HG03520 (cell line): ENCODE data around the gene SLC25A21.
"Not testable (repeated sequence)": the region's sequence is repeated elsewhere in the genome, so short reads cannot be mapped to it uniquely, and the experiment has no call there.

Source experiments
- ATAC-seq: cut with Tn5 transposase; IDR thresholded peaks from one replicate; pipeline ENCODE4 v1.9.1; 2021; ENCODE audit warnings: mild to moderate bottlenecking, moderate library complexity; ENCODE audit not compliant: unreplicated experiment

The SLC25A21 gene

GRCh38 chr14:36844443-36845195 lies 327.8 kb downstream of the SLC25A21 start:
- no peak for ATAC-seq

DNA sequence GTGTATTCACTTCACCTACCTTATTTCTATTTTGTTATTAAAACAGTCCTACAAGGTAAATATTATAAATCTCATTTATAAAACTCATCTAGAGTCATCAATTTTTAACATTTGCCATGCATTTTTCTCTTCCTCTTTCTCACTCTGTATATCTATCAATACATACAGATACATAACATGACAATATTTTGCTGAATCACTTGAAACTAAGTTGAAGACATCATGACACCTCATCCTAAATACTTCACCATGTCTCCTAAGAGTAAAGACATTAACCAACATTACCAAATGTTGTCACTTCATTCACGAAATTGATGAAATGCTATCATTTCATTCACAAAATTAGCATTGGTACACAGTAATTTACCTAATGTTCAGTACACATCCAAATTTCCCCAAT lies 329.0 kb downstream of the SLC25A21 start:
- no peak for ATAC-seq

DNA sequence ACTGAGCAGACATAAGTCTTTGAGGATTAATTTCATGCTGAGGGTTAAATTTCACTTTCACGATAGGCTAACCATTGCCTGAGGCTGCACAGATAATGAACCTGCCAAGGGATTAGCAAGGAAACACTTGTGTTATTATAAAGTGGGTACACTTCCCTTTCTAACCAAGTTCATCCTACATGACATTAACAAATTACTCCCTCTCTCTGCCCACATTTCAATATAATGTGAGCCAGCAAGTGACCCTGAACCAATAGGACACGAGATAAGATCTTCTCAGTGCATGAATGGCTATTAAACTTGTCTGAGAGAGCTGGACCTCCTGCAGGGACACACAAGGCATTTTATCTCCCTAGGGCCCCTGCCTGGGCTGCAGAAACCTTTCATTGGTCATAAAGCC lies 337.3 kb downstream of the SLC25A21 start:
- ATAC-seq = no peak

GRCh38 chr14:36834293-36834692 lies 338.1 kb downstream of the SLC25A21 start:
- ATAC-seq = no peak

- ATAC-seq = no peak
Observed at GRCh38 chr14:36829547-36829946, 342.9 kb downstream of the SLC25A21 start.

GRCh38 chr14:36827861-36828260 lies 344.5 kb downstream of the SLC25A21 start:
- ATAC-seq = no peak

DNA sequence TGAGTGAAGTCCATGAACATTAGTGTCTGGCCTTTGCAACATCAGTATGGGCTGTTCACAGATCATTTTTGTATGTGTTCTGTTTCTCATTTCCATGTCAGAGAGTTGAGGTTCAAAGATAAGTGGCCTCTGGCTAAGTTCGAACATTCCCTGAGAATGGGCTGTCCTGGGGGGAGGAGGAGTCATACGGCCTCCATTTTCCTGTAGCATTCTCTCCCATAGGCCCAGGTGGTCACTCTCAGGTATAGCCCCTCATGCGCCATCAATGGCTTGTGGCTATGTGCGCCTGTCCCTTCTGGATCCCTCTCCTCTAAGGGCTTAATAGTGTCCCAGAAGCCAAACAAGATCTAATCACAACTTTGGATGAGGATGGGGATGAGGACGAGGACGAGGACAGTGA lies 345.8 kb downstream of the SLC25A21 start:
- ATAC-seq = no peak

DNA sequence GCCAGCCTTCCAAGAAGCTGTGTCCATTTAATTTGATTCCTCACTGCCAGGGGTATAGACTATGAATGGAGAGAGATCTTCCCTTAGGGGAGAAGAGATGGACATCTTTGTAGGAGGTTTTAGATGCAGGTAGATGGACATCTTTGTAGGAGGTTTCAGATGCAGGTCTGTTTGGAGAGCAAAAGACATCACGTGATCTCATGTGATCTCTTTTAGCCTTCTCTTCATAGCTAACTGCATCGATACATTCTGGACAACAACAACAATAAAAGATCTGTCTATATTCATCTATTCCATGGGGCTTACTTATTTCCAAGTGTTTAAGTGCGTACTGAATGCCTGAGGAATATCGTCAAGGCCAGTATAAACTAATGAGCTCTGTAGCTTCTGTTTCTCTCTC lies 347.6 kb downstream of the SLC25A21 start:
- ATAC-seq = no peak

GRCh38 chr14:36823651-36824050 lies 348.8 kb downstream of the SLC25A21 start:
- ATAC-seq = no peak

GRCh38 chr14:36822685-36823084 lies 349.7 kb downstream of the SLC25A21 start:
- ATAC-seq = no peak

GRCh38 chr14:36820901-36821300 lies 351.5 kb downstream of the SLC25A21 start:
- ATAC-seq = no peak

- ATAC-seq = no peak
Observed at GRCh38 chr14:36820111-36820709, 352.2 kb downstream of the SLC25A21 start.

- ATAC-seq = no peak
Observed at GRCh38 chr14:36818794-36819384, 353.5 kb downstream of the SLC25A21 start.

DNA sequence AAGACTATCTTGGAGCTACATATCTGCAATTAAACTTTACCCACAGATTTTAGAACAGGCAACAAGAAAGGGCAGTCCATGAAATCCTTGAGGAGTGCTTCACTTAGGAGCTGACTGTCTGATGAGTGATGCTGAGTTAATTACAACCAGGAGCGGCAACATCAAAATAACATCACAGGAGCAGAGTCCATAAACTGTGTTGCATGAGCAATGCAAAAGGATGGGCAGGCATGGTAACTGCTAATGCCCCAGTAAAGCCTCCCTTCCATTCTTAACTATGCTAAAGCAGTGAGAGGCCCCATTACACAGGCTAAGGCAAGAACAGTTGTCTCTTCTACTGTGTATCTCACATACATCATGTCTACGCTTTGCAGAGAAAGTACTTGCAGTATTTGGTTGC lies 354.2 kb downstream of the SLC25A21 start:
- no peak for ATAC-seq

GRCh38 chr14:36817071-36817930 lies 355.1 kb downstream of the SLC25A21 start:
- no peak for ATAC-seq

DNA sequence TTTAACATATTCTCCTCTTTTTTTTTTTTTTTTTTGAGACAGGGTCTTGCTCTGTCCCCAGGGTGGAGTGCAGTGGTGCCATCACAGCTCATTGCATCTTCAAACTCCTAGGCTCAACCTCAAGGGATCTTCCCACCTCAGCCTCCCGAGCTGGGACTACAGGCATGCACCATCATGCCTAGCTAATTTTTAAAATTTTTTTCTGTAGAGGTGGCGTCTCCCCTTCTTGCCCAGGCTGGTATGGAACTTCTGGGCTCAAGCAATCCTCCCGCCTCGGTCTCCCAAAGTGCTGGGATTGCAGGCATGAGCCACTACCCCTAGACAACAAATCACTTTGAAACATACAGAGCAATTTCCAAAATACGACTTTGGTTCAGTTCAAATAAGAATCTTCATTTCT lies 355.9 kb downstream of the SLC25A21 start:
- no peak for ATAC-seq

GRCh38 chr14:36814783-36815182 lies 357.6 kb downstream of the SLC25A21 start:
- not testable (repeated sequence) for ATAC-seq

DNA sequence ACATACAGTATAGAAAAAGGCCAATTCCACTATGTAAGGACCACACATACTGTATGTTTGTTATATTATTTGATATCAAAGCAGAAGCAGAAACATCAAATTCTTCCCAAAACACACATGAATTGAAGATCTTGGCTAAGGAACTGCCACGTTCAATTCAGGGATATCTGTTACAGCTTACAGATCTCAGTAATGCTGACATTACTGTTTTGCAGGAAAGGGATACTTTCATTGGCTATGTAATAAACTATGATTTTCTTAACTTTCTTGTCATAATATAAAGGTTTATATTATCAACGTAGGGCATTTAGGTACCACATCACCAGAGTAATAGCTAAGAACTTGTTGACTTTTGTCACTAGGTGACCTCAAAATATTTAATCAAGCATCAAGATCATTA lies 362.2 kb downstream of the SLC25A21 start:
- no peak for ATAC-seq

GRCh38 chr14:36807727-36808126 lies 364.7 kb downstream of the SLC25A21 start:
- ATAC-seq = no peak

- ATAC-seq = no peak
Observed at GRCh38 chr14:36805131-36805559, 367.3 kb downstream of the SLC25A21 start.

DNA sequence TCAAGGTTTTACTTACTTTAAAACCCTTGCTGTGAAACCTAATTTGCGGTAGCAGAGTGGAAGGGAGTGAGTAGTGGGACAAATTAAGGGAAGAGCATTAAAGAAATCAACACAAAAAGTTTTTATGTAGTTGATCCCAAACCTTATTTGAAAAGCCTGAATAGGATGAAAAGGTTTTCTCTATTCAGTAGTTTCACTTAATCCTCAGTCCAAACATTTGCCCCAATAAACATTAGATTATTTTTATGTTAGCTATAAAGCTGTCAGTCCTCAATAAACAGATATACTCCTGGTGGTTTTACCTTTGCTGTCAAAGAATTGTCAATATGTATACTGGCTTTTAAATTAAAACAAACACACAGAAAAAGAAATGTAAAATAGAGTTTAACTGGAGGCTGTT lies 374.8 kb downstream of the SLC25A21 start:
- no peak for ATAC-seq
